HFFc6 (cell line): ENCODE data around the gene DOCK2. TPM values are rescaled to one million over a fixed set of nuclear protein-coding genes. Genes with fewer than 3 reads are reported as not detected.

ENCODE experiments used
- DNase-seq: peaks from one replicate; pipeline ENCODE4 v3.0.0-alpha.2; 2018
- H3K27ac Mint-ChIP-seq: 2 replicates; pipeline ENCODE4 v1.8.0; 2020; ENCODE audit warnings: mild to moderate bottlenecking, mixed read lengths
- H3K27me3 Mint-ChIP-seq: 2 replicates; pipeline ENCODE4 v1.8.0; 2021; ENCODE audit warnings: mild to moderate bottlenecking, moderate library complexity, mixed read lengths; ENCODE audit not compliant: insufficient read depth
- H3K36me3 Mint-ChIP-seq: 2 replicates; pipeline ENCODE4 v1.8.0; 2021; ENCODE audit warnings: low read depth, mixed read lengths
- H3K4me1 Mint-ChIP-seq: 2 replicates; pipeline ENCODE4 v1.8.0; 2020; ENCODE audit warnings: low read depth, mixed read lengths
- H3K4me3 Mint-ChIP-seq: 2 replicates; pipeline ENCODE4 v1.8.0; 2020; ENCODE audit warnings: mild to moderate bottlenecking, moderate library complexity, mixed read lengths
- H3K9me3 Mint-ChIP-seq: 2 replicates; pipeline ENCODE4 v1.8.0; 2020; ENCODE audit warnings: mild to moderate bottlenecking, mixed read lengths
- CTCF ChIP-seq: fragments of 200-600 bp; sonication (generic); IDR thresholded peaks from 2 replicates; pipeline ENCODE4 v1.5.0; 2021; ENCODE audit warnings: antibody characterized with exemption, mild to moderate bottlenecking
- total RNA-seq, 6 experiments: library from RNA; stranded (reverse); fragmentation: NEBNext Ultra II Directional; extraction: Animal tissue kit (Norgen Biotek cat#: 25700); gene quantifications; 2 replicates in 1 of 6; 3 replicates in 5 of 6; pipeline ENCODE4 v1.2.3, GENCODE V29; 2021

The DOCK2 gene
- total RNA-seq, 6 experiments from 2014 or later = 1.4 to 6.5 (median 3.0) TPM

- no peak for DNase-seq
- Mint-ChIP-seq H3K4me1 (peaks cover 34% of the 10 kb centered on the region), H3K27ac (no peak overlapping the region), H3K27me3 (no peaks in the 10 kb centered on the region; the same call in 1 of the 2 replicates), H3K36me3 (no peaks in the 10 kb centered on the region), H3K9me3 (no peaks in the 10 kb centered on the region), H3K4me3 (no peak overlapping the region)
- no peak for TF ChIP-seq CTCF
Measured at GRCh38 chr5:169836835-169837536, 199.9 kb downstream of the DOCK2 start.

GRCh38 chr5:169837686-169838085, 200.6 kb downstream of the DOCK2 start:
- no peaks in the 10 kb centered on the region for H3K36me3 Mint-ChIP-seq
- H3K9me3 Mint-ChIP-seq = no peaks in the 10 kb centered on the region
- H3K4me3 Mint-ChIP-seq = no peak overlapping the region
- H3K27me3 Mint-ChIP-seq = no peaks in the 10 kb centered on the region; the same call in 1 of the 2 replicates
- peak; percentile 10 for DNase-seq
- peaks cover 28% of the 10 kb centered on the region for H3K4me1 Mint-ChIP-seq
- no peak overlapping the region for H3K27ac Mint-ChIP-seq
- TF ChIP-seq CTCF = no peak

DNA sequence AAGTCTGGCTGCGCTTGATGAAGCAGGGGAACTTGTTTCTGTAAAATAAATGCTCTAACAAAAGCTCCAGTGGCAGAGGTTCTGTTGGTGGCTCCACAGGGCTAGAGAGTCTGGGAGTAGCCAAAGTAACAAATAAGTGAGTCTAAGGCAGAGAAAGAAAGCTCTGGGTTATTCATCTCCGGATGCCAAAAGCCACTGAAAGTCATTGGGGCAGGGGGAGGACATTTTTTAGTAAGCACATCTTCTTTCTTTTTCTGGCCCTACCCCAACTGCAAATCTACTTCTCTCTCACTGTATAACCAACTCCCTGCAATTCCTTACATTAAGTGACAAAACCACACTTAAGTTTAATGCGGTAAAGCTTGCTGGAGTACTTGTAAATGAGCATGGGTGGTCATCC, 201.6 kb downstream of the DOCK2 start:
- Mint-ChIP-seq H3K4me3 (no peak overlapping the region), H3K4me1 (peaks cover 18% of the 10 kb centered on the region), H3K27ac (no peak overlapping the region), H3K36me3 (no peaks in the 10 kb centered on the region), H3K9me3 (no peaks in the 10 kb centered on the region), H3K27me3 (no peaks in the 10 kb centered on the region; the same call in 1 of the 2 replicates)
- no peak for TF ChIP-seq CTCF
- no peak for DNase-seq

DNA sequence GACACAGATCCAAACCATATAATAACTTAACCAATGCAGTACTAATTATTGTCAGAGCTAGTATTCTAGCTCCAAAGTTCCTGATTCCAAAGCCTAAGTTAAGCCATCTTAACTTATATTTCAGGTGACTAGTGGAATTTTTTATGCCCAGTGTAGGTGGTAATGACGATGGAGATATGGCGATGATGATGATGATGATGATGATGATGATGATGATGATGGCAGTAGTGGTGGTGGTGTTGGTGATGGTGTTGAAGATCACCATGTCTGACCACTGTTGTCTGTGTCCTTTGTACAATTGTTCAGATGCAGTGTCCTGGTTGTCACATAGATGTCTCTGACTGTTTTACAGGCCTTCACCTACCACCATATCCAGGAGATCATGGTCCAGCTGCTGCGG, 203.3 kb downstream of the DOCK2 start:
- TF ChIP-seq CTCF = no peak
- Mint-ChIP-seq H3K4me1 (peaks cover 9% of the 10 kb centered on the region), H3K9me3 (no peaks in the 10 kb centered on the region), H3K27ac (no peak overlapping the region), H3K36me3 (no peaks in the 10 kb centered on the region), H3K27me3 (no peaks in the 10 kb centered on the region; the same call in 1 of the 2 replicates), H3K4me3 (no peak overlapping the region)
- DNase-seq = no peak

DNA sequence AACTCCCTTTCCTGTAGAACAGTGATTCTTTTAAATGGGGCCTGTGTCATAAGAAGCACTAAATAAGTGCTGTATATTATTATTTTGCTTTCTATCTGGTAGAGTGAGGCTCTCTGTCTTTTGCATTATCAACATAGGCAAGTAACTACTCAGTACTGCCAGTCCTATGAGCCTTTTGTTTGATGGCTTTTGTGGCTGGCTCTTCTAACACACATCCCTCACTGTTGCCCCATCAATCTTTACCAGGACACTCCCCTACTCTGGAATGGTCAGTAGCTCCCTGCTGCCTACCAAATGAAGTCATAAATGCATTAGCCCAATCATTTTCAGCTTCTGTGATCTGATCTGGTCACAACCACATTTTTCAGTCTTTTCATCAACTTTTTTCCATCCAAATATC, 205.6 kb downstream of the DOCK2 start:
- no peak for TF ChIP-seq CTCF
- Mint-ChIP-seq H3K27me3 (no peaks in the 10 kb centered on the region; the same call in 1 of the 2 replicates), H3K4me3 (no peak overlapping the region), H3K27ac (no peak overlapping the region), H3K4me1 (peaks cover 5% of the 10 kb centered on the region), H3K9me3 (no peaks in the 10 kb centered on the region), H3K36me3 (no peaks in the 10 kb centered on the region)
- DNase-seq = no peak
